T-cell (primary cell): ENCODE data around the gene KIF1A. TPM values are rescaled to one million over a fixed set of nuclear protein-coding genes. Genes with fewer than 3 reads are reported as not detected.
A peak's percentile ranks its signal among the peaks of the same experiment; 100 is the strongest.
"Not testable (repeated sequence)": the region's sequence is repeated elsewhere in the genome, so short reads cannot be mapped to it uniquely, and the experiment has no call there.

Source experiments
- ATAC-seq, 4 experiments: fragments of 200-7000 bp in 3 of 4; fragments of 150-1000 bp in 1 of 4; cut with Tn5 transposase; replicated peaks in 1 of 4; 1 replicate in 3 of 4; 2 replicates in 1 of 4; pipeline ENCODE4 v1.10.0; 2021; ENCODE audit warnings: moderate library complexity in 3 of 4, mild to moderate bottlenecking in 2 of 4, moderate number of reproducible peaks in 1 of 4
- CTCF ChIA-PET, 2 donors: fragments of 300-600 bp; sonication (Branson Sonifier 250); formaldehyde crosslinking; loops; one replicate each; lab custom pipeline; 2022; ENCODE audit warnings: antibody characterized with exemption in 2 of 2; lab: Charles Lee
- POLR2A ChIA-PET, 2 donors: fragments of 300-600 bp; sonication (Branson Sonifier 250); formaldehyde crosslinking; loops; one replicate each; lab custom pipeline; 2022; ENCODE audit warnings: antibody characterized with exemption in 2 of 2; lab: Charles Lee
- DNase-seq, 35 experiments: peaks; one replicate each; pipeline versions ENCODE4 v3.0.0 to v3.0.0-alpha.2; 2013 to 2023
- H3K27ac ChIP-seq: one replicate; pipeline ENCODE4 v1.5.1; 2013; ENCODE audit warnings: low read length
- H3K27me3 ChIP-seq, 2 experiments: replicated peaks in 1 of 2; 1 replicate in 1 of 2; 2 replicates in 1 of 2; pipeline versions ENCODE4 v1.6.1 to v1.7.0; 2013; ENCODE audit warnings: low read length in 1 of 2, mixed read lengths in 1 of 2; ENCODE audit not compliant: control insufficient read depth in 2 of 2, insufficient read depth in 2 of 2; ENCODE audit errors: extremely low read depth in 1 of 2
- H3K36me3 ChIP-seq, 2 donors: 1 replicate in 1 of 2; 2 replicates in 1 of 2; pipeline versions ENCODE4 v1.6.1 to v1.7.0; 2013; ENCODE audit warnings: low read length in 1 of 2; ENCODE audit not compliant: control insufficient read depth in 2 of 2, insufficient read depth in 1 of 2; ENCODE audit errors: extremely low read depth in 1 of 2
- H3K4me1 ChIP-seq, 2 experiments: 1 replicate in 1 of 2; 2 replicates in 1 of 2; pipeline versions ENCODE4 v1.6.1 to v1.7.0; 2013; ENCODE audit warnings: low read length in 2 of 2, mixed read lengths in 1 of 2; ENCODE audit not compliant: insufficient read depth in 2 of 2, control insufficient read depth in 1 of 2; ENCODE audit errors: extremely low read depth in 1 of 2
- H3K4me3 ChIP-seq, 2 donors: 1 replicate in 1 of 2; 2 replicates in 1 of 2; pipeline versions ENCODE4 v1.5.1 to v1.7.0; 2013; ENCODE audit warnings: mild to moderate bottlenecking in 2 of 2, low read length in 1 of 2, moderate library complexity in 1 of 2; ENCODE audit not compliant: control insufficient read depth in 1 of 2; ENCODE audit errors: extremely low read depth in 1 of 2
- H3K9me3 ChIP-seq: 2 replicates; pipeline ENCODE4 v1.7.0; 2013
- H3K27ac Mint-ChIP-seq, 2 donors: one replicate each; pipeline ENCODE4 v1.8.0; 2020 to 2021; ENCODE audit warnings: mild to moderate bottlenecking in 2 of 2, mixed read lengths in 2 of 2
- H3K27me3 Mint-ChIP-seq, 2 donors: one replicate each; pipeline ENCODE4 v1.8.0; 2021 to 2022; ENCODE audit warnings: mixed read lengths in 2 of 2
- H3K36me3 Mint-ChIP-seq: one replicate; pipeline ENCODE4 v1.8.0; 2021; ENCODE audit warnings: mixed read lengths
- H3K4me1 Mint-ChIP-seq, 3 donors: one replicate each; pipeline ENCODE4 v1.8.0; 2020 to 2022; ENCODE audit warnings: mixed read lengths in 3 of 3, mild to moderate bottlenecking in 1 of 3
- H3K4me3 Mint-ChIP-seq, 3 donors: one replicate each; pipeline ENCODE4 v1.8.0; 2020 to 2022; ENCODE audit warnings: mild to moderate bottlenecking in 3 of 3, mixed read lengths in 3 of 3, moderate library complexity in 3 of 3
- H3K9me3 Mint-ChIP-seq, 3 donors: one replicate each; pipeline ENCODE4 v1.8.0; 2020 to 2022; ENCODE audit warnings: mixed read lengths in 3 of 3
- WGBS: methylation state at CpG from one replicate; pipeline ENCODE4 v1.1.5; 2013; ENCODE audit warnings: missing lambda C conversion rate; ENCODE audit not compliant: insufficient coverage; 5-methylcytosine and 5-hydroxymethylcytosine counted together
- total RNA-seq, 35 experiments: library from RNA in 6 of 35; stranded (reverse) in 6 of 35; fragments of 120-200 nt in 1 of 35; gene quantifications; one replicate each; pipeline versions ENCODE4 v1.2.1 to v1.2.4 and lab custom pipeline; 2013 to 2026

The KIF1A gene
- total RNA-seq, 5 donors from 2014 or later (not counting 1 experiment from before 2014, with no cell fraction given): 0.43 to 0.58 (median 0.51) TPM; not detected in 2

GRCh38 chr2:240703417-240704341 lies 116.3 kb downstream of the KIF1A start:
- H3K4me1 Mint-ChIP-seq: peaks cover 16 to 22% (median 16%) of the 10 kb centered on the region in 3 donors
- H3K4me3 ChIP-seq: no peak overlapping the region
- ATAC-seq: no peak
- no peak overlapping the region for H3K27ac ChIP-seq
- no peaks in the 10 kb centered on the region for H3K9me3 Mint-ChIP-seq
- peaks cover 9 to 23% of the 10 kb centered on the region in 2 experiments for H3K4me1 ChIP-seq
- ChIA-PET POLR2A (no interaction called here), CTCF (interaction anchor here in 1 of 2 donors (1.2 kb wide), 2 partner anchors 117 to 137 kb away, joined by 3 read pairs; partner anchors contain the start of gene CAPN10)
- H3K36me3 ChIP-seq: no peaks in the 10 kb centered on the region
- DNase-seq: peak in 1 of 35 experiments; percentile 3
- 88% methylated on average over 11 of the region's 18 CpGs for WGBS
- peaks cover 0 to 40% of the 10 kb centered on the region in 2 experiments for H3K27me3 ChIP-seq
- no peak overlapping the region for H3K4me3 Mint-ChIP-seq
- peaks cover 5 to 10% of the 10 kb centered on the region in 2 donors for H3K27me3 Mint-ChIP-seq
- H3K9me3 ChIP-seq: no peaks in the 10 kb centered on the region
- H3K27ac Mint-ChIP-seq: no peak overlapping the region
- H3K36me3 Mint-ChIP-seq: no peaks in the 10 kb centered on the region

- no peak overlapping the region for H3K27ac Mint-ChIP-seq
- no peaks in the 10 kb centered on the region for H3K36me3 ChIP-seq
- no peak overlapping the region for H3K27ac ChIP-seq
- H3K9me3 ChIP-seq: no peaks in the 10 kb centered on the region
- ATAC-seq: no peak
- CTCF ChIA-PET: no interaction called here
- peaks cover 5 to 7% of the 10 kb centered on the region in 2 donors for H3K27me3 Mint-ChIP-seq
- H3K4me1 Mint-ChIP-seq: peaks cover 16 to 22% (median 16%) of the 10 kb centered on the region in 3 donors
- H3K36me3 Mint-ChIP-seq: no peaks in the 10 kb centered on the region
- no peak for DNase-seq
- WGBS: 78% methylated on average over 9 of the region's 9 CpGs
- peaks cover 9 to 23% of the 10 kb centered on the region in 2 experiments for H3K4me1 ChIP-seq
- H3K4me3 ChIP-seq: no peak overlapping the region
- H3K4me3 Mint-ChIP-seq: no peak overlapping the region
- POLR2A ChIA-PET: no interaction called here
- H3K9me3 Mint-ChIP-seq: no peaks in the 10 kb centered on the region
- peaks cover 0 to 40% of the 10 kb centered on the region in 2 experiments for H3K27me3 ChIP-seq
These were observed 117.4 kb downstream of the KIF1A start for GRCh38 chr2:240702640-240703011.

- WGBS: 88% methylated on average over 22 of the region's 30 CpGs
- ATAC-seq: no peak
- CTCF ChIA-PET: no interaction called here
These were observed 118.0 kb downstream of the KIF1A start for GRCh38 chr2:240701736-240702639.

GRCh38 chr2:240701091-240701735 lies 118.8 kb downstream of the KIF1A start:
- Histone ChIP-seq H3K27me3 (peaks cover 0 to 40% of the 10 kb centered on the region in 2 experiments), H3K36me3 (no peaks in the 10 kb centered on the region), H3K4me3 (no peak overlapping the region), H3K27ac (no peak overlapping the region), H3K4me1 (peaks cover 9 to 23% of the 10 kb centered on the region in 2 experiments), H3K9me3 (no peaks in the 10 kb centered on the region)
- ATAC-seq: no peak
- peaks cover 16 to 22% (median 16%) of the 10 kb centered on the region in 3 donors for H3K4me1 Mint-ChIP-seq
- no peaks in the 10 kb centered on the region for H3K36me3 Mint-ChIP-seq
- H3K27ac Mint-ChIP-seq: no peak overlapping the region
- no peak overlapping the region for H3K4me3 Mint-ChIP-seq
- POLR2A ChIA-PET: no interaction called here
- no peaks in the 10 kb centered on the region for H3K9me3 Mint-ChIP-seq
- peaks cover 5 to 7% of the 10 kb centered on the region in 2 donors for H3K27me3 Mint-ChIP-seq
- CTCF ChIA-PET: no interaction called here
- DNase-seq: no peak
- 93% methylated on average over 66 of the region's 67 CpGs for WGBS

More at GRCh38 chr2:240701736-240702639, 118.0 kb downstream of the KIF1A start:
- Histone ChIP-seq H3K27ac (no peak overlapping the region), H3K4me1 (peaks cover 9 to 23% of the 10 kb centered on the region in 2 experiments), H3K9me3 (no peaks in the 10 kb centered on the region), H3K36me3 (no peaks in the 10 kb centered on the region), H3K4me3 (no peak overlapping the region), H3K27me3 (peaks cover 0 to 40% of the 10 kb centered on the region in 2 experiments)
- Mint-ChIP-seq H3K9me3 (no peaks in the 10 kb centered on the region), H3K36me3 (no peaks in the 10 kb centered on the region), H3K27me3 (peaks cover 5 to 7% of the 10 kb centered on the region in 2 donors), H3K4me1 (peaks cover 16 to 22% (median 16%) of the 10 kb centered on the region in 3 donors), H3K27ac (no peak overlapping the region), H3K4me3 (no peak overlapping the region)
- DNase-seq: no peak
- POLR2A ChIA-PET: no interaction called here

GRCh38 chr2:240700616-240701015 lies 119.4 kb downstream of the KIF1A start:
- POLR2A ChIA-PET, H3K4me3 ChIP-seq, DNase-seq, ATAC-seq, H3K27me3 Mint-ChIP-seq, H3K27ac ChIP-seq, H3K9me3 Mint-ChIP-seq, H3K4me3 Mint-ChIP-seq, H3K36me3 Mint-ChIP-seq, CTCF ChIA-PET, H3K9me3 ChIP-seq, H3K27ac Mint-ChIP-seq, H3K36me3 ChIP-seq: not testable (repeated sequence)
- Histone ChIP-seq H3K4me1 (peaks cover 8 to 21% of the 10 kb centered on the region in 2 experiments), H3K27me3 (peaks cover 0 to 39% of the 10 kb centered on the region in 2 experiments)
- WGBS: 83% methylated on average over 2 of the region's 21 CpGs
- H3K4me1 Mint-ChIP-seq: peaks cover 15 to 21% (median 15%) of the 10 kb centered on the region in 3 donors
